ENCODE results near the gene GOLT1A.

The GOLT1A gene

DNA sequence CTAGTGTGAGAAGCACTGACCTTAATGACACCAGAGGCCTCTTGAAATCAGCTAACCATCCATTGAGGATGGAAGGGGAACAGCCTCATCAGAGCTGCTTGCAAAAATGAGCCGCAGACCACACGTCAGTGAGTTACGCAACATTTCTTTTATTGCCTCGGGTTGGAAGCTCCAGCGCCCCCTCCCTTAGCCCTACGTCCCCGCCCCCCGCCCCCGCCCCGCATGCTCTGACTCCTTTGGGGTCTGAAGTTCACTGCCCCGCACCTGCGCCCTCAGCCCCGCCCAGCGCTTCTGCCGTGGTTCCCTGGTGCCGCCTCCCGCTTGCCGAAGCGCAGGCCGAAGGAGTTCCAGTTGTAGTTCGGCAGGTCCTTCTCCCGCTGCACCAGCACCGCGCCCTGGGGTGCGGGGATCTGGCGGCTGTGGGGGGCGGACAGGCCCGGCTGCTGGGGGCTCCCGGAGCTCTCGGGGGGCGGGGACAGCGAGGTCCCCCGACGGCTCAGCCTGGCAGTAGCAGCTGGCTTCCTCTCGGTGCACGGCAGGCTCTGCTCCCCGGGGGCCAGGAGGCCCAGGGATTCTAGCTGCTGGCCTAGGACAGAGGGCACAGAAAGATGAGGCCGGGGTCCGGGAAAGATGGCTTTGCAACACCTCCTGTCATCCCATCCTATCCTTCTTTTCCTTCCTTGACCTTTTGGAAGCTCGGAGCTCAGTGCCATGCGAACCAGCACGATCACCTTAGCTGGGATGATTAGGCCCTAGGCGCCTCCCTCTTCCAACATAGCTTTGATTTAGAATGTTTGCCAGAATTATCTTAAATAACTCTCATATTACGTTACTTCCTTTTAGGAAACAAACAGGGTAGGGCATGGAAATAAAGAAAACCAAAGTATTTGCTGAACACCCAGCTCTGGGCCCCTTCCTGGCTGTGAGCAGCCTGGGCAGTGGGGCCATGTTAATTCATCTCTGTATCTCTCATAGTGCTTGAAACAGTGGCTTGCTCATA is 23.3 kb downstream of the GOLT1A start:
- no peak for DNase-seq

- DNase-seq = no peak
Measured at GRCh38 chr1:204188959-204189639, 24.7 kb downstream of the GOLT1A start.

GRCh38 chr1:204186597-204186996 is 27.2 kb downstream of the GOLT1A start:
- DNase-seq = no peak

GRCh38 chr1:204181116-204181515 is 32.7 kb downstream of the GOLT1A start:
- no peak for DNase-seq

DNA sequence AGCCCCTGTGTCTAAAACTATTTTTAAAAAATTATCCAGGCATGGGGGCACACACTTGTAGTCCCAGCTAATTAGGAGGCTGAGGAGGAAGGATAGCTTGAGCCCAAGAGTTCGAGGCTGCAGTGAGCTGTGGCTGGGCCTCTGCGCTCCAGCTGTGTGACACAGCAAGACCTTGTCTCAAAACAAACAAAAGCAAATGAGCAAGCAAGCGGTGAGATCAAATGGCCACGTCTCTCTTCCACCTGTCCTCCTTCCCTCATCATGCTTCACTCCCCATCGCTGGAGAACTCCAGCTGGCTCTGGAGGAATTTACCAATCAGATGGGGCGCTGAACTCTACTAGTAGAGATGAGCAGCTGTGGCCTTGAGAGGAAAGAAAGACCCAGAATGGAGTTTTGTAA is 33.7 kb downstream of the GOLT1A start:
- no peak for DNase-seq

GRCh38 chr1:204178487-204179281 is 35.1 kb downstream of the GOLT1A start:
- DNase-seq = no peak

DNA sequence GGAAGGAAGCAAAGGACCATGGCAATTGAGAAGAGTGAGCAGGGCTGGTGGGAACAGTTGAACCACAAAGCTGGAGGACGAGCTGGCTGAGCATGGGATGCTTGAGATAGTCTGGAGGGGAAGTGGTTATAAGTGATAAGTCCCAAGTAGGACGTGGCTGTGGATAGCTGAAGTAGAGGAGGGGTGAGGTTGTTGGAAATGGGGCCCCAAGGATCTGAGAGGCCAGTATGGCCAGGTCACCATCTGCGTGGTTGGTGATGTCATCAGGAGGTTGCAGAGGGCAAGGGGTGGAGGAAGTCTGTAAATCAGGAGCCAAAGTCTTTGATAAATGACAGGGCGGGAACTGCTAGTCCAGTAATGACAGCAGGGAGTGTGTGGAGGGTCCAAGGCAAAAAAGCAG is 36.7 kb downstream of the GOLT1A start:
- no peak for DNase-seq

DNA sequence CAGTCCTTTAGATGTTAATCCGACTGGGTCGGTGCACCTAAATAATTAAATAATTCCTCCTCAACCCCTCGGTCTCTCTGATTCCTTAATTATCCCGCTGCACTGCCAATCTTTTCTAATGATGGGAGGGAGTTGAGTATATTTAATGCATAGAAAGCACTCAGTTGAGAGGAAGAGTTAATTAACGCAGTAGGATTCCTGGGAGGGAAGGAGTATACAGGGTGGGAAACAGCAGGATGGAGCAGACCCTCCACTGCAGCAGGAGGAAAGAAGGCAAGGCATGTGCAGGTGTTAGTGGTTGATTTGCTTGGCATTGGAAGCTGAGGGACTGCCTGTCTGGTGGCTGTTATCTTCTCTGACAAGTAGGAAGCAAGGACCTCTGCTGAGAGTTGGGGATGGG is 37.7 kb downstream of the GOLT1A start:
- no peak for DNase-seq

DNA sequence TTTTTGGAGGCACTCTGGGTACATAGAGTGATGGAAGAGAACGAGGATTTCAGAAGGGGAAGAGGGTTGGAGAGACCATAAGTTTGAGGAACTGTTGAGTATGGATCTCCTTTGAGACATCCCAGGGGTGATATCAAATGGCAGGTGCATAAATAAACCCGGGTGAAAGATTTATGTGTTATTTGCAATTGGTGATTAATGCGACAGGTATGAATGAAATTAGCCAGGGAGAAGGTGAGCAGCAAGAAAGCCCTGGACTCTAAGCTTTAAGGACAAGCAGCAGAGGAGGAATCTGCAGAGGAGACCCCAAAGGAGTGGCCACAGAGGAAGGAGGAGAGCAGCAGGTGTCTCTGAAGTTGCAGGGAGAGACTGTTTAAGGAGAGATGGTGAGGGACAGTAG is 38.8 kb downstream of the GOLT1A start:
- no peak for DNase-seq

GRCh38 chr1:204172404-204173029 is 41.3 kb downstream of the GOLT1A start:
- DNase-seq = no peak

DNA sequence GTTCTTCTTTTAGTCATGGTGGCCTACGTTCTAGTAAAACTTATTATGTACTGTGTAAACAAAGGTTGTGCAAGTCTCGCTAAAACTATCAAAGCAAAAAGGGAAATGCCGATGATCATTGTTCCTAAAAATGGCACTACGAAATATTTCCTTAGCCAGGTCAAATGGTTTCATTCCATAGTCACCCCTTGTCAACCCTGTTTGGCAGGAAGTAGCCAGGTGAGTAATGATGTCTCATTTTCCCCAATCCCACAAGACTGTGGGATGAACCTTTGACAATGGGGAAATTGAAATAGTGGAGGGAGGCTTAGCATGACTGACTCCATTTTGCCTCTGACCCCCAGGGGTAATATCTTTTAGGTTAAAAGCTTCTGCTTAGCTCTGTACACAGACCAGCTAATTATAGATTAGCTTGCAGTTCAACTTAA is 42.0 kb downstream of the GOLT1A start:
- DNase-seq = no peak

- DNase-seq = no peak
Measured at GRCh38 chr1:204170494-204171155, 43.2 kb downstream of the GOLT1A start.

DNA sequence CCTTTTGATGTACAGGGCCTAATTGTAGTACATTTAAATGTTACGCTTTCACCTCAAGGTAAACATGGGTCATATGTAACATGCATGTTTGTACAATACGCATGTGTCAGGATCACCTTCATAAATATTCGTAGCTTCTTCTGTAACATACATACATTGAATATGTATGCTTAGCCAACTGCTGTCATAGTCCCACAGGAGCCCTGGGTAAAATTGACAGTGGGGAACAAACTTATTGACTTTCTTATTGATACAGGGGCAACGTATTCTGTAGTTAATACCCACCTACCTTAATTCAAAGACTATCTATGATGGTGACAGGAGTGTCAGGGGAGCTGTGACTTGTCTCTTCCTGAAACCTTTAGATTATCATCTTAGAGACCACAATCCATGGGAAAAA is 43.9 kb downstream of the GOLT1A start:
- no peak for DNase-seq

- DNase-seq = no peak
Measured at GRCh38 chr1:204167730-204168129, 46.1 kb downstream of the GOLT1A start.

DNA sequence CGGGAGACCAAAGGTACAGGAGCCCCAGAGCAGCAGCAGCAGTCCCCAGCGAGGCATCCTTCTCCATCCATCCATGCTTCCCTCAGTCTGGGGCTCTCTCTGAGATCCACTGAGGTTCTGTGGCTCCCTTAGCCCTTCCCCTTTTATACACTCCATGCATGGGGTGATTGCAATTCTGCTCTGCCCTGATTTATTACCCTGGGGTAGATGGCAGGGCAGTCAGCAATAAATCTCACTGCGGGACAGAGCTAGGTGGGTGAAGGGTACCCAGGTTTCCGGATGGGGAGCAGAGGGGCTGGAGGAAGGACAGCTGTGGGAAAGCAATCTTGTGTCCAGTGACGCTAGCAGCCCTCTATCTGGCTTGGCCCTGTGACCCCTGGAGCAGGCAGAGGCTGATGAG is 47.6 kb downstream of the GOLT1A start, which contains the start of gene REN:
TSS of gene REN (minus strand) at position 119 of the 400 bp plus-strand sequence. CDS start at position 75, 44 bp downstream.
- no peak for DNase-seq

DNA sequence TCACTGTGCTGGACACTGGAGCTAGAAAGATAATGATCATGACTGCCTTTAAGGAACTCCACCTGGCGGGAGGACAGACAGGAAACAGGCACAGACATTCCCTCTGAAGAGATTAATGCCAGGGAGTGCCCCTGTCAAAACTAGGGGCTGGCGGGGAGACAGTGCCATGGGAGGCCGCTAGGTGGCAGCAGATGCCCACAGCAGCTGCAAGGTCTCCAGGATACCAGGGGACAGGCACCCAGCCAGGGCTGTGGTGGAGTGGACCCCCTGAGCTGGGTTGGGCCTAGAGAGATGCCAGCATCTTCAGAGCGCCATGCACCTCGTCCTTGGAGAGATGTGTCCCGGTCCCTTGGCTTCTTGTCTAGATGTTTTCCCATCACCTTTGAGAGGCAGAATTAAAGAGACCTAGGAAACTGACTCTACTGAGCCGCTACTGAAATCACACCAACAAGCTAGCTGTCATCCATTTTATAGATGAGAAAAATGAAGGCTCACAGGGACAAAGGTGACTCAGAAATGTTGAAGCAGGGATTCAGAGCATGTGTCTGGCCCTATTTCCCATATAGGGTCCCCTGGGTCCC is 51.2 kb downstream of the GOLT1A start:
- peak; percentile 87 to 93 for DNase-seq

GRCh38 chr1:204161609-204162493 is 51.9 kb downstream of the GOLT1A start:
- no peak for DNase-seq

DNA sequence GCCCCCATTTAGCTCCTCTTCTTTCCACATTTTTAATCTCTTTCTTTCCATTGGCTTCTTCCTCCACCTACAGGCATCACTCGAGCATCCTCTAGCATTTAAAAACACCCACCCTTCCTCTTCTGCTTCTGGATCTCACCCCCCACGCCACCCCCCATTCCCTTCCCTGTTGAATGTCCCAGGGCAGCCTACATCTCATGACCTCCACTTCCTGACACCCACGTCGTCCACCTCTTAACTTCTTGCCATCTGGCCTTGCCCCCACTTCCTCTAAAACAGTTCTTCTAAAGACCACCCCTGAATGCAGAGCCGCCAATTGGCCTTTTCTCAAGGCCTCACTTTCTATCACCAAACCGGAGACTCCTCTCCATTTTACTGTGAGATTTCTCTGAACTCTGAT is 55.8 kb downstream of the GOLT1A start:
- no peak for DNase-seq

GRCh38 chr1:204155881-204156280 is 57.9 kb downstream of the GOLT1A start:
- DNase-seq = no peak

GRCh38 chr1:204154568-204155255 is 59.1 kb downstream of the GOLT1A start:
- DNase-seq = peak in 1 of 2 experiments; percentile 47
